VCaP (cell line): ENCODE measurements around the gene MAB21L3.
A peak's percentile ranks its signal among the peaks of the same experiment; 100 is the strongest.

Experiments
- H3K27ac ChIP-seq: fragments of 450-650 bp; 2 replicates; pipeline ENCODE4 v1.5.1; 2017
- TF ChIP-seq, protein P1 (sequence below): fragments of 450-650 bp; conservative IDR thresholded peaks from 2 replicates; pipeline ENCODE4 v1.5.1; 2017; ENCODE audit warnings: mild to moderate bottlenecking, moderate library complexity

MAB21L3 gene

DNA sequence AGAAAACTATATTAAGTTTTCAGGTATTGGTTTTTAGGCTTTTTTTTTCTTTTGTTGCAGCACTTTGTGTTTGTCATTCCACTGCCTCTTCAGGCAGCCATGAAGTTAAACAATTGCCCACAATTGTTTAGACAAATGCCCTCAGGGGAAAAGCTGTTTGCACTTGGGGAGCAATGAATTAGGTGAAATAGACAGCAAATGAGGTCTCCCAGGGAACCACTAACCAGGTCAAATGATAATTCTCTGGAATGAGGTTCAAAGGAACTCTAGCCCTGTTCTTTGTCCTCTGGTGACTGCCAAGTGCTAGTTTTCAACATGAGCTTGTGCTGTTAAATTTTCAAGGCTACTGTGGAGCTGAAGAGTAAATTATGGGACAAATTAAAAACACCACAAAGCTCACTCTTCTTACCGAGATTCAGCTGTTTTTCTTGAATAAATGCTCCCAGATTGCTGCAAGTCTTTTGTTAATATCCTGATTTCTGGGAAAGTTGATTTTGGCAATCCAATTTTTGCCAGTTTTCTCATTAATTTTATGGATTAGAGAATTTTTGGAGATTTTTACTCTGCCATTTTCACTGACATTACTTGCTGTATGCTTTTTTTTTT lies 15.1 kb upstream of the MAB21L3 start:
- H3K27ac ChIP-seq, result no peak overlapping the region
- TF ChIP-seq, protein P1, sequence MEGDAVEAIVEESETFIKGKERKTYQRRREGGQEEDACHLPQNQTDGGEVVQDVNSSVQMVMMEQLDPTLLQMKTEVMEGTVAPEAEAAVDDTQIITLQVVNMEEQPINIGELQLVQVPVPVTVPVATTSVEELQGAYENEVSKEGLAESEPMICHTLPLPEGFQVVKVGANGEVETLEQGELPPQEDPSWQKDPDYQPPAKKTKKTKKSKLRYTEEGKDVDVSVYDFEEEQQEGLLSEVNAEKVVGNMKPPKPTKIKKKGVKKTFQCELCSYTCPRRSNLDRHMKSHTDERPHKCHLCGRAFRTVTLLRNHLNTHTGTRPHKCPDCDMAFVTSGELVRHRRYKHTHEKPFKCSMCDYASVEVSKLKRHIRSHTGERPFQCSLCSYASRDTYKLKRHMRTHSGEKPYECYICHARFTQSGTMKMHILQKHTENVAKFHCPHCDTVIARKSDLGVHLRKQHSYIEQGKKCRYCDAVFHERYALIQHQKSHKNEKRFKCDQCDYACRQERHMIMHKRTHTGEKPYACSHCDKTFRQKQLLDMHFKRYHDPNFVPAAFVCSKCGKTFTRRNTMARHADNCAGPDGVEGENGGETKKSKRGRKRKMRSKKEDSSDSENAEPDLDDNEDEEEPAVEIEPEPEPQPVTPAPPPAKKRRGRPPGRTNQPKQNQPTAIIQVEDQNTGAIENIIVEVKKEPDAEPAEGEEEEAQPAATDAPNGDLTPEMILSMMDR, result no peak

DNA sequence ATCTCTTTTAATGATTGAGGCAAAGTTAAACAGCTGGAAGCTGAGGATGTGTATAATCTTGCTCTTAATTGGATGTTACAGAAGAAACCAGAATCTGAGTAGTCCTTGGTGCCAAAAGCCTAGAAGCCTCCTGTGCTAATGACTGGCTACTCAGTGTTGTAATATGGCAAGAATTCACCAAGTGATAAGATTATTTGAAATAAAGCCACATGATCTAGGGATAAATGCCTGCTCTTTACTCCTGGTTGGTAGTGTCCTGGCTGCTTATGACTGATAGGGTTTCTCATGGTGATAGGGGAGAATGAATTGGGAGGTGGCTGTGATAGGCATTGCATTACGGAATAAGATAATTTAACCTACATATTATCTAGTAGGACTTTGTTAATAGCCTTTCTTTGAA lies 13.6 kb upstream of the MAB21L3 start:
- TF ChIP-seq, protein P1, result no peak
- H3K27ac ChIP-seq, result no peak overlapping the region

DNA sequence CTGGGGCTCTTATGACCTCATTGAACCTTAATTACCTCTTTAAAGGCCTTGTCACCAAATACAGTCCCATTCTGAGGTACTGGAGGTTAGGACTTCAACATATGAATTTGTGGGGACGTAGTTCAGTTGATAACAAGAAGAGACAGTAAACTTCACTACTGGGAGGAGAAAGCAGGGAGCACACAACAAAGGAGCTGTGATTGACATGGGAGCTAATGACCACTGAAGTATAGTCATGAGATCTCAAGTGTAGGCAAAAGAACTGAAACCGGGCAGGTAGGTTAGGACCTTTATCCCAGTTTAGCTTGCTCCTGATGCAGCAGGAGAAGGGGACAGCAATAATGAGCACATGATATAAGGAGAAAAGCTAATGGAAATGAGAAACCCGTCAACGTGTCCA lies 11.8 kb upstream of the MAB21L3 start:
- H3K27ac ChIP-seq, result no peak overlapping the region
- TF ChIP-seq, protein P1, result no peak

DNA sequence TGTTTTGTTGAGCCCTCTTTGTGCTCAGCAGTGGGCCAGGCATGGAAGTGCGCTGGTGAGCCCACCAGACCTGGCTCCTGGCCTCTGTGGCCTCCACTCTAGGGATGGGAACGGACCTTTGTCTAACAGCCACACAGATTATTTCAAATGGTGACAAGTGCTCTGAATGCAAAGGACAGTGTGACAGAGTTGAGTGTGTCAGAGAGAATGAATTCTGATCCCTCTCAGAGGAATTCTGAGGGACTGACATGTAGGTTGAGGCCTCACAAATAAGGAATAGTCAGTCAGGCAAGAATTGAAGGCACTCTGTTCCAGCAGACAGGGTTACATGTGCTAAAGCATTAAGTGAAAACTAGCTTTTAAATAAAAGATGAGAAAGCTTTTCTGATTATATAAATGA lies 11.3 kb upstream of the MAB21L3 start:
- no peak overlapping the region for H3K27ac ChIP-seq
- TF ChIP-seq, protein P1, result no peak

DNA sequence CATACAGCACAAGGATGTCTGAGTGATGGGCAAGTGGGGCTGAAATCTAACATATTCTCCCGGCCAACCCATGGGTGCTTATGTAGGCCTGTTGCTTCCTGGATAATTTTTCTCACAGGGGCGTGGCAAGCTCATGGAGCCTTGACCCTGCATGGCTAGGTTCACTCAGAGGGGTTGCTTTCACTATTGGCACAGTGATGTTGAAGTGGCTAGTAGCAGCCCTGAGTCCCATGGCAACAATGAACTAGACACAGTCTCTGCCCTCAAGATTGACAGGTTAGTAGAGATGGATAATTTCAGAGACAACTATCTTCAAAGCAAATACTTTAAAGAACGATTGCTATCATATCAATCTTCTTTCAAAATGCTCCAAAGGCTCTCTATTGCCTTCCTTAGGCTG lies 6.5 kb upstream of the MAB21L3 start:
- TF ChIP-seq, protein P1, result no peak

DNA sequence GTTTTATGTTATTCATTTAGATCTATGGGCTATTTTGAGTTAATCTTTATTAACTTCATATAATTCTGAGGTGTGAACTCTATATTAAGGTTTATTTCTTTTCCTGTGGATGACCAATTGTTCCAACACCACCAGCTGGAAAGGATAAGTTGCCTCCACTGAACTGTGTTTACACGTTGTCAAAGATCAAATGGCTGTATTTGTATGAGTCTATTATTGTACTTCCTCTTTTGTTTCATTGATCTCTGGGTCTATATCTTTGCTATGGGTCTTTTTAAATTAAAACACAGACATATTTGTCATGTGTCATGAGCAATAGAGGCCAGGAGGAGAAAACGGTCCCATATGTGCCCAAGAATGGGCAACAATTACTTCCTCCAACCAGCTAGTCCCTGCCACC lies 5.2 kb upstream of the MAB21L3 start:
- peak overlapping the region; percentile 10; the same call in 1 of the 2 replicates for H3K27ac ChIP-seq
- TF ChIP-seq, protein P1, result no peak

More for the DNA sequence above, 6.5 kb upstream of the MAB21L3 start:
- no peak overlapping the region for H3K27ac ChIP-seq

DNA sequence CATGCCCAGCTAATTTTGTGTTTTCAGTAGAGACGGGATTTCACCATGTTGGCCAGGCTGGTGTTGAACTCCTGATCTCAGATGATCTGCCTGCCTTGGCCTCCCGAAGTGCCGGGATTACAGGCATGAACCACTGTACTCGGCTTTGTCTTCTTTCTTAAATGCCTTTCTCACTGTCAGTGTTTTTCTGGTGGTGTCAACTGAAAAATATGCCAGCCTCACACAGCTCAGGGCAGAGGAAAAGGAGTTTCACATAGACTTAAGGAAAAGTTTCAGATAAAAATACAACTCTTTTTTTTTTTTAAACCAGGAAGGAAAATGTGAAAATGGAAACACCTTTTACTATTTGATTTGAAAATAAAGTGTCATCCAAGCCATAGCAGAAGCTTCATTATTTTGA lies 4.6 kb upstream of the MAB21L3 start:
- TF ChIP-seq, protein P1, result no peak
- peak overlapping the region; percentile 10; the same call in 1 of the 2 replicates for H3K27ac ChIP-seq
